ENCODE data around the gene TUBB8B.
"Not testable (repeated sequence)": the region's sequence is repeated elsewhere in the genome, so short reads cannot be mapped to it uniquely, and the experiment has no call there.

The TUBB8B gene

GRCh38 chr18:11383-12274 lies 37.8 kb downstream of the TUBB8B start:
- not testable (repeated sequence) for H3K4me2 ChIP-seq (ENCODE audit: low read length); H3K27me3 ChIP-seq (ENCODE audit: control insufficient read depth, low read length); H3K4me3 ChIP-seq (ENCODE audit: low read length); H3K4me1 ChIP-seq (ENCODE audit: control insufficient read depth, low read length); H3K79me2 ChIP-seq (ENCODE audit: control insufficient read depth, low read length); H4K20me1 ChIP-seq (ENCODE audit: control insufficient read depth, insufficient read depth, low read depth, low read length); H3K9me3 ChIP-seq (ENCODE audit: control insufficient read depth, insufficient read depth, low read length); H3K27ac ChIP-seq (ENCODE audit: low read depth, low read length); H3K9me2 ChIP-seq (replicated peaks; ENCODE audit: control insufficient read depth, low read length); H3F3A ChIP-seq (ENCODE audit: control insufficient read depth, insufficient read depth); H3K36me3 ChIP-seq (ENCODE audit: control insufficient read depth, low read length)

- H3F3A ChIP-seq (ENCODE audit: control insufficient read depth, insufficient read depth); H3K9me2 ChIP-seq (replicated peaks; ENCODE audit: control insufficient read depth, low read length); H3K79me2 ChIP-seq (ENCODE audit: control insufficient read depth, low read length); H3K27ac ChIP-seq (ENCODE audit: low read depth, low read length); H3K36me3 ChIP-seq (ENCODE audit: control insufficient read depth, low read length); H4K20me1 ChIP-seq (ENCODE audit: control insufficient read depth, insufficient read depth, low read depth, low read length); H3K4me3 ChIP-seq (ENCODE audit: low read length); H3K9me3 ChIP-seq (ENCODE audit: control insufficient read depth, insufficient read depth, low read length); H3K4me2 ChIP-seq (ENCODE audit: low read length); H3K27me3 ChIP-seq (ENCODE audit: control insufficient read depth, low read length); H3K4me1 ChIP-seq (ENCODE audit: control insufficient read depth, low read length): not testable (repeated sequence)
Observed at GRCh38 chr18:10624-11184, 38.7 kb downstream of the TUBB8B start.

- not testable (repeated sequence) for H3F3A ChIP-seq (ENCODE audit: control insufficient read depth, insufficient read depth); H3K27ac ChIP-seq (ENCODE audit: low read depth, low read length); H4K20me1 ChIP-seq (ENCODE audit: control insufficient read depth, insufficient read depth, low read depth, low read length); H3K9me2 ChIP-seq (replicated peaks; ENCODE audit: control insufficient read depth, low read length); H3K4me3 ChIP-seq (ENCODE audit: low read length); H3K27me3 ChIP-seq (ENCODE audit: control insufficient read depth, low read length); H3K79me2 ChIP-seq (ENCODE audit: control insufficient read depth, low read length); H3K36me3 ChIP-seq (ENCODE audit: control insufficient read depth, low read length); H3K4me1 ChIP-seq (ENCODE audit: control insufficient read depth, low read length); H3K9me3 ChIP-seq (ENCODE audit: control insufficient read depth, insufficient read depth, low read length); H3K4me2 ChIP-seq (ENCODE audit: low read length)
Observed at GRCh38 chr18:9937-10336, 39.5 kb downstream of the TUBB8B start.
